GM19395 (cell line): Measurements from ENCODE around the gene TGFBR2.
"Not testable (repeated sequence)": the region's sequence is repeated elsewhere in the genome, so short reads cannot be mapped to it uniquely, and the experiment has no call there.

Source experiments
- ATAC-seq: cut with Tn5 transposase; IDR thresholded peaks from one replicate; pipeline ENCODE4 v1.9.1; 2021; ENCODE audit warnings: mild to moderate bottlenecking, moderate library complexity; ENCODE audit not compliant: unreplicated experiment

The TGFBR2 gene

DNA sequence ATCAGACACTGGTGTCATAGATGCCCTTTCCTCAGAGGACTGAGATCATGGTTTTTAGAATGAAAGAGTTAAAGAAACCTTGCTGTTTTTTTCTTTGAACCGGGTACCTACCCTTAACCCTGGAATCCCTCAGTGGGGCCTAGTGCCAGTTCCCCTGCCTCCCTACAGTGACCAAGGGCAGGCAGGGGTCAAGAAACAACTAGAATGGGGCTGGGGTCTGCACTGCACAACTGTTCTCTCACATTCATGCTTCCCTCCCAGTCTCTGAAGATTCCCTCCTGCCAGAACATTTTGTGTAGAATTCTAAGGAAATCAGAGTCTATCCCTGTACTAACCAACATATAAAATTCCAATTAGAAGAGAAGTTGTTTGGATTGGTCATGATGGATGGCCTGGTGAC lies 47.9 kb downstream of the TGFBR2 start:
- no peak for ATAC-seq

DNA sequence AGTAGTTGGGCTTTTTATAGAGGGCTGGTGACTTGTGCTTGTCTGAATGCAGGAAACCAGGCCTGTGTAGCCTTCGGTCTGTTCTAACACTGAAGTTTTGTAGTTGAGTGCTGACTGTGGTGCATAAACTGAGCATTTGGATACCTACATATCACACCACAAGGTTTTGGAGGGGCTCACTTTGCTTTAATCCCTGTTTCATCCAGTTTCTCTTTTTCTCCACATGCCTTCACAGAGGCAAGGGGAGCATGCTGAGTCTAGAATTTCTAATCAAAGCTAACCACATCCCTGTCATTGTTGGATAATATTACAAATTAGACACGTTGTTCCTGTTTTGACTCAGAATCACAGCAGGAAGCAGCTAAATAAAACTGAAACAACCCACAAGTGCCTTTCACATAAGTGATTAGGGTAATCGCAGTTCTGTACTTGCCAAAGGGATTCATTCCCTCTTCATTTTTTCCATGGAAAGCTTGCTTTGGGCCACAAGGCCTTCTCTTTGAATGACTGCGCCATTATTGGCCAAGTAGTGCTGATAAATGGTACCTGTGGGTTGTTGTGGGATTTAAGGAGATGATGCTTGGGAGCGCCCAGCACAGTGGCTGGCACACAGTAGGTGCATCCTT lies 48.9 kb downstream of the TGFBR2 start:
- peak; percentile 45 for ATAC-seq

GRCh38 chr3:30656624-30657141 lies 50.3 kb downstream of the TGFBR2 start:
- ATAC-seq: no peak

GRCh38 chr3:30657914-30658313 lies 51.5 kb downstream of the TGFBR2 start:
- peak; percentile 27 for ATAC-seq

DNA sequence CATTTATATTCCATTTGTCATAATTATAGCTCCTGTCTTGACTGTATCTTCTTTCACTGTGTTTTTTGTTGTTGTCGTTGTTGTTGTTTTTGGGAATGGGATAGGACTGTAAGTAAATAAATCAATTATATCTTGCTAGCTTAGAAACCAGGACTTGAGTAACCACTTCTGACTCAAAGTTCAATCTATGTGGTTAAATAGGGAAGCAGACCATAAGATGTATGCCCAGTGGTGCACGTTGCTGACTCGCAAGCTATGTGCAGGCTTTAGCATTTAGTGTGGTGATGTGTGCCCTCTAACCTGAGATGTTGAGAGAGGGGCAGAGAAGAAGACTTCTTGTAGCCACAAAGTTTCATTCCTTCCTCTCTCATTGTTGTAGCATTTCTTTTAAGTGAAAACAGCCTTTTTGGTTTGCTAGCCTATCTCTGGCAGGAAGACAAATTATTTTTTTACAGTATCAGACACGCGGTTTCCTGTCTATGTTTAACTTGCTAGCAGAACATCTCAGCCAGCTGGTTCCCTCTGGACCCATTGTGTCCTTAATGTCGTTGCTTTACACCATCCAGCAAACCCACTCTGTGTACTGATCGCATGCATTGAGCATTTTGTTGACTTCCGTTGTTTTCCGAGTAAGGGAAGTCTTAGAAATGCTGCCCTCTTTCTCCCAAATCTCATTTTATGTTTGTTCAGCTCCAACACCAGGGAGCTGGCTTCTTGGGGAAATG lies 52.1 kb downstream of the TGFBR2 start:
- peak; percentile 84 for ATAC-seq

- no peak for ATAC-seq
Measured at GRCh38 chr3:30659270-30660130, 53.1 kb downstream of the TGFBR2 start.

DNA sequence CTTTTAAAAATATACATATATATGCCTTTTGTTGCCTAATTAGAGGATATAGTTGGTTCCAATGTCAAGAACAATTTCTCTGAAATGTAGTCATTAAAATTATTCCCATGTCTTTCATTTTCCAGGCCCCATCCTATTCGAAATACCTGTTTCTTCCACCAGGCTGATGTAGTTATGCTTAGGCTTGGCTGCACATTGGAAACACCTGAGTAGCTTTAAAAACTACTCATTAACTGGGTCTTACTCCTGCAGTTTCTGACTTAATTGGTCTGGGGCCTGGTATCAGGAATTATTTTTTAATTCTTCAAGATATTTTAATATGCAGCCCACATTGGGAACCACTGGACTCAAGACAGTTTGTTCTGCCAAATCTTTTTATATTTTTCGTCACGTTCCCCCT lies 53.7 kb downstream of the TGFBR2 start:
- ATAC-seq: no peak

DNA sequence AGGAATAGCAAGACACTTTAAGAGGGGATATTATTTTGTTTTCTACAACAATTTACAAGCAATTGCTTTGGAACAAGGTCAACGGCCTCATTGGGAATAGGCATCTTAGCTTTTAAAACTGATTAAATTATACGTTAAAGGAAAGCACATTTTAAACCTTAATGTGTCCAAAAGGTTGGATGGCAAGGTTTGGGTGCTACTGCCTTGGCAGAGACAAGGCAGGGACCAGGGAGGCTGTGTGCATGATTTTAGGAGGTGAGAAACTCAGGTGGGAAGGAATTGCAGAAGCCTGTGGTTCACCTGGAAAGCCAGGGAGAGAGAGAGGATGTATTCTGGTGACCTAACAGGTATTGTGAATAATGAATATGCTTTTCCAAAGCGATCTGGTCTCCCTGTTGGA lies 54.3 kb downstream of the TGFBR2 start:
- no peak for ATAC-seq

- ATAC-seq: no peak
Measured at GRCh38 chr3:30661098-30661873, 54.9 kb downstream of the TGFBR2 start.

GRCh38 chr3:30662836-30663235 lies 56.4 kb downstream of the TGFBR2 start:
- ATAC-seq: no peak

- ATAC-seq: no peak
Measured at GRCh38 chr3:30663533-30664241, 57.3 kb downstream of the TGFBR2 start.

GRCh38 chr3:30664459-30664858 lies 58.1 kb downstream of the TGFBR2 start:
- no peak for ATAC-seq

DNA sequence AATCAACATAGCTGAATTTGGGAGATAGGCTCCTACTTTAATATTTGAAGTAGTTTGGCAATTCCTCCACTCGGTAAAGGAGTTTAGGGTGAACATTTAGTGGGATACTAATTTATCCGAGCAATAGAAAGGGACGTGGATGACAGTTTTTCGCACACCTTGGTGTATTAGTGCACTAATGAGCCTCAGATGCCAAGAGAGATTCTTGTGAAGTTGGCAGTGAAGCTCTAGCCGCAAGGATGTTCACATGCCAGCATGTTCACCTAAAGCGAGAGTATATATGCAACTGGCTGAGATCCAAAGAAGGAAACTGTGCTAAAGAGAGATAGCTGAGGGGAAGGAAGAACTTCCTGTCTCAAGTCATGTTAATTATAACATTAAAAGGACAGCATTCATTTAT lies 58.5 kb downstream of the TGFBR2 start:
- ATAC-seq: no peak

DNA sequence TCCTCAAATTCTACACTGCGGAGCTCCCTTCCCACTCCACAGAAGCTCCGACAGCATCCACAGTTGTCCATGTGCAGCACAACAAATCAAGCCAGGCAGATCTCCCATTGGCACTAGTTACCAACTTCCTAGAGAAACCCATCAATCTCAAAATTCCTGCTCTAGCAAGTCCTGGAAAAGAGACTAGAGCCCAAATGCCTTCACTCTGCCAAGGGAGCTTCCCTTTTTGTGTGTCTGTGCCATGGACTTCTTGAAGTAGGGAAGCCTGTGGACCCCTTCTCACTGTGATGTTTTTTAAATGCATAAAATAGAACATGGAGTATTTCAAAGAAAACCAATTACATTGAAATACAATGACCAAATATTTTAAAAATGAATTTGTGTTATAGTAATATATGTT lies 59.1 kb downstream of the TGFBR2 start:
- no peak for ATAC-seq

GRCh38 chr3:30666572-30667279 lies 60.3 kb downstream of the TGFBR2 start:
- no peak for ATAC-seq

- ATAC-seq: no peak
Measured at GRCh38 chr3:30667280-30667651, 60.9 kb downstream of the TGFBR2 start.

DNA sequence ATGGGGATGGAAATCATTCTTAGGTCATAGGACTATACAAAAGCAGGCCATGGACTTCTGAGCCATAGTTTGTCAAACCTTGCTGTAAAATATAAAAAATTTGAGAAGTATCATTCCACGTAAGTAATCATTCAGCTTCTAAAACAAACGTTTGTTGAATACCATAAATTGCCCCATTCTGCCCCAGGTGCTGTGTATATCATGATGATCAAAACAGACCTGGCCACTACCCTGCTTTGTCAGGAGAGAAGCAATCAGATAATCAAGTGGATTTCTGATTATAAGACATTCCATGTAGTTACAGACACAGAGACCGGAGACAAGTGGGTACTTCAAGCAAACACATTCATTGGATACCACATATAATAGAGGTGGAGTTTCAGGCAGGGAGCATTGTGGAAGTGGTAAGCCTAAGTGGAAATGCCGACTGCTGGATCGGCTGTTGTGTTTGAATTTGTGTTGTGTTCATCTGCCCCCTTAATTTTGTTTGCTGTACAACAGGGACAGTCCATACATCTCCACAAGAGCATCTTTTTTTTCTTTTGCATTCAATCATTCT lies 61.7 kb downstream of the TGFBR2 start:
- ATAC-seq: no peak

DNA sequence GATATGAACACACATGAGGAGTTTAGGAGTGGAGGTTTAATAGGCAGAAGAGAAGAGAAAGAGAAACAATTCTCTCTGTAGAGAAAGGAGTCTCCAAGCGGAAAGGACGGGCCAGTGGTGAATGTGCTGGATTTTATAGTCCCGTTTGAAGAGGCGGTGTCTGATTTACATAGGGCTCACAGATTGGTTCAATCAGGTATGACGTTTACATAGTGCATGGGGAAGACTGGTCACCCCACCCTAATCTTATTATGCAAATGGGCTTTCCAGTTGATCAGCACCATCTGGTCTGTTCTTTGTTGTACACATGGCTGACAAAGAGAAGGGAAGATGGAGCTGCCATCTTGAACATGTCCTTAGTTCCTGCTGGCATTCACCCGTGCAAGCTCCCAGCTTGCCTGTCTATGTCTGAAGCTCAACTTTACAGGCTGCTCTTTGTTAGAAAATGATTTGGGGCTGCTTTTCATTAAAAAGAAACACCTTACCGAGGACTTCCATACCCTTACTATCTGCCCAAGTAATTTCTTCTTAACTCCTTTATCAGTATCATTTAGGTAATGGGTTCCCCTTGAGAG lies 63.0 kb downstream of the TGFBR2 start:
- not testable (repeated sequence) for ATAC-seq

DNA sequence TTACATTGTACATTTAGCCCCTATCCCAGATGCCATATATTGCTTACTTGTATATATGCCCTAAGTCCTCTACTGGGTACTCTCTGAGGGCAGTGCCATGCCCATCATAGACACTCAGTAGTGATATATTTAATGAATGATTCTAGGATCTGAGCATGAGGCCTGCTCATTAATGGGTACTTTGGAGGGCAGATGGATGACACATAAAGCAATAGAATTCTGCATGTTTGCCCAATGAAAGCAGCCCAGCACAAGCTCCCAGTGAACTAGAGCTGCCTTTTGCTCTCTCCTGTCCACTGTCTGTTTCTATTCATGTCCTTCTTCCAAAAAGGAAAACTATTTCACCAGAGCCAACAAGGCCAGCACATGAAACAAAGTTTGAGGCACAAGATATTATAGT lies 63.9 kb downstream of the TGFBR2 start:
- ATAC-seq: no peak
